ENCODE data around the gene GALNT2. TPM values are rescaled to one million over a fixed set of nuclear protein-coding genes. Genes with fewer than 3 reads are reported as not detected.

The GALNT2 gene
- polyA plus RNA-seq, 1 of the 3 experiments (the other 2 are of a cell fraction): 118 TPM

DNA sequence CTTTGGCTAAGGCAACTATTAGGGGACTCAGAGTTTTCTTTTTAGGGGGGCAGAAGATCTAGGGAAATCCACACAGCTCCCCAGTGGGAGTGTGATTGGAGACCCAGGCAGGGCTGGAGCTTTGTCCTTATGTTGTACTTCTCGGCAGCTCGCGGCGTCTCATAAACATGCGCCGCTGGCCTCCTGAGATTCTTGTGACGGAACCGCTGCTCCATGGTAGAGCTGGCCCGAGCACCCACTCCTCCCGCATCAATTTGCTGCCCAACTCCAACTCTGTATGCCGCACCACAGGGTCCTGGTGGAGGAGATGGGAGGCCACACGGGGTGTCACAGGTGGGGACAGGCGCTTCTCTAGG lies 143.9 kb downstream of the GALNT2 start:
- WGBS (ENCODE audit: low lambda C conversion rate): 100% methylated on average over 13 of the region's 13 CpGs

More for the DNA sequence above, 143.9 kb downstream of the GALNT2 start:
- Histone ChIP-seq H3K36me3 (replicated peaks in 1 of 2; ENCODE audit: control insufficient read depth in 1 of 2, insufficient read depth in 2 of 2, low read length in 1 of 2) (peaks cover 0 to 5% of the 10 kb centered on the region in 2 experiments), H3K27ac (ENCODE audit: low read depth in 2 of 2, low read length in 1 of 2) (peak overlapping the region in 1 of 2 experiments; percentile 49; a peak in 2 of 4 replicates), H3K4me2 (no peak overlapping the region), H4K20me1 (ENCODE audit: insufficient read depth) (peaks cover 11% of the 10 kb centered on the region; the same call in 1 of the 2 replicates), H2AFZ (ENCODE audit: low read depth) (no peak overlapping the region), H3K4me1 (ENCODE audit: control insufficient read depth in 1 of 2, insufficient read depth in 2 of 2, low read depth in 1 of 2, low read length in 1 of 2) (peaks cover 10 to 26% of the 10 kb centered on the region in 2 experiments; a peak in 3 of 4 replicates), H3K27me3 (ENCODE audit: insufficient read depth) (no peaks in the 10 kb centered on the region), H3F3A (replicated peaks; ENCODE audit: insufficient read depth) (peaks cover 3% of the 10 kb centered on the region), H3K9ac (no peak overlapping the region), H3K4me3 (ENCODE audit: low read depth in 2 of 2, low read length in 1 of 2) (no peak overlapping the region), H3K79me2 (ENCODE audit: insufficient read depth) (peaks cover 29% of the 10 kb centered on the region; the same call in 1 of the 2 replicates), H3K9me3 (no peaks in the 10 kb centered on the region), H3K9me2 (no peaks in the 10 kb centered on the region)
- no peak for DNase-seq
- ChIA-PET CTCF (interaction anchor here (1.2 kb wide), 1 partner anchor 10 kb away, joined by 3 read pairs; no protein-coding TSS in a partner anchor), POLR2A (interaction anchor here (0.6 kb wide), 1 partner anchor 65 kb away, joined by 3 read pairs; no protein-coding TSS in a partner anchor)
- TF ChIP-seq CHD2 (IDR thresholded peaks at IDR 0.05; ENCODE audit: low read length, partially characterized antibody) (no peak), POLR2AphosphoS5 (IDR thresholded peaks at IDR 0.05; ENCODE audit: low read depth, low read length) (no peak), PBX3 (IDR thresholded peaks at IDR 0.05) (no peak), USF2 (IDR thresholded peaks at IDR 0.05; ENCODE audit: borderline replicate concordance, low read depth, low read length) (no peak), RFX5 (IDR thresholded peaks at IDR 0.05; ENCODE audit: low read length) (no peak), GABPA (IDR thresholded peaks at IDR 0.05; ENCODE audit: low read depth) (no peak), TEAD4 (IDR thresholded peaks at IDR 0.05; ENCODE audit: borderline replicate concordance, insufficient read depth) (no peak), NFIC (IDR thresholded peaks at IDR 0.05; ENCODE audit: borderline replicate concordance) (no peak), MXI1 (IDR thresholded peaks at IDR 0.05; ENCODE audit: low read depth, low read length) (no peak), YY1 (IDR thresholded peaks at IDR 0.05; ENCODE audit: low read depth) (no peak), TAF1 (IDR thresholded peaks at IDR 0.05; ENCODE audit: borderline replicate concordance, low read depth, low read length) (no peak), EP300 (IDR thresholded peaks at IDR 0.05; ENCODE audit: borderline replicate concordance in 1 of 2, low read depth in 1 of 2, low read length in 1 of 2) (no peak), IRF3 (IDR thresholded peaks at IDR 0.05; ENCODE audit: low read depth, low read length) (no peak), RXRA (IDR thresholded peaks at IDR 0.05; ENCODE audit: borderline replicate concordance, low read depth) (no peak), TCF12 (IDR thresholded peaks at IDR 0.05) (no peak), SIN3A (IDR thresholded peaks at IDR 0.05; ENCODE audit: borderline replicate concordance, low read depth, low read length) (no peak), JUND (IDR thresholded peaks at IDR 0.05) (no peak)
- TF ChIP-seq, protein P1, sequence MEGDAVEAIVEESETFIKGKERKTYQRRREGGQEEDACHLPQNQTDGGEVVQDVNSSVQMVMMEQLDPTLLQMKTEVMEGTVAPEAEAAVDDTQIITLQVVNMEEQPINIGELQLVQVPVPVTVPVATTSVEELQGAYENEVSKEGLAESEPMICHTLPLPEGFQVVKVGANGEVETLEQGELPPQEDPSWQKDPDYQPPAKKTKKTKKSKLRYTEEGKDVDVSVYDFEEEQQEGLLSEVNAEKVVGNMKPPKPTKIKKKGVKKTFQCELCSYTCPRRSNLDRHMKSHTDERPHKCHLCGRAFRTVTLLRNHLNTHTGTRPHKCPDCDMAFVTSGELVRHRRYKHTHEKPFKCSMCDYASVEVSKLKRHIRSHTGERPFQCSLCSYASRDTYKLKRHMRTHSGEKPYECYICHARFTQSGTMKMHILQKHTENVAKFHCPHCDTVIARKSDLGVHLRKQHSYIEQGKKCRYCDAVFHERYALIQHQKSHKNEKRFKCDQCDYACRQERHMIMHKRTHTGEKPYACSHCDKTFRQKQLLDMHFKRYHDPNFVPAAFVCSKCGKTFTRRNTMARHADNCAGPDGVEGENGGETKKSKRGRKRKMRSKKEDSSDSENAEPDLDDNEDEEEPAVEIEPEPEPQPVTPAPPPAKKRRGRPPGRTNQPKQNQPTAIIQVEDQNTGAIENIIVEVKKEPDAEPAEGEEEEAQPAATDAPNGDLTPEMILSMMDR (IDR thresholded peaks at IDR 0.05): no peak
- TF ChIP-seq, protein P2, sequence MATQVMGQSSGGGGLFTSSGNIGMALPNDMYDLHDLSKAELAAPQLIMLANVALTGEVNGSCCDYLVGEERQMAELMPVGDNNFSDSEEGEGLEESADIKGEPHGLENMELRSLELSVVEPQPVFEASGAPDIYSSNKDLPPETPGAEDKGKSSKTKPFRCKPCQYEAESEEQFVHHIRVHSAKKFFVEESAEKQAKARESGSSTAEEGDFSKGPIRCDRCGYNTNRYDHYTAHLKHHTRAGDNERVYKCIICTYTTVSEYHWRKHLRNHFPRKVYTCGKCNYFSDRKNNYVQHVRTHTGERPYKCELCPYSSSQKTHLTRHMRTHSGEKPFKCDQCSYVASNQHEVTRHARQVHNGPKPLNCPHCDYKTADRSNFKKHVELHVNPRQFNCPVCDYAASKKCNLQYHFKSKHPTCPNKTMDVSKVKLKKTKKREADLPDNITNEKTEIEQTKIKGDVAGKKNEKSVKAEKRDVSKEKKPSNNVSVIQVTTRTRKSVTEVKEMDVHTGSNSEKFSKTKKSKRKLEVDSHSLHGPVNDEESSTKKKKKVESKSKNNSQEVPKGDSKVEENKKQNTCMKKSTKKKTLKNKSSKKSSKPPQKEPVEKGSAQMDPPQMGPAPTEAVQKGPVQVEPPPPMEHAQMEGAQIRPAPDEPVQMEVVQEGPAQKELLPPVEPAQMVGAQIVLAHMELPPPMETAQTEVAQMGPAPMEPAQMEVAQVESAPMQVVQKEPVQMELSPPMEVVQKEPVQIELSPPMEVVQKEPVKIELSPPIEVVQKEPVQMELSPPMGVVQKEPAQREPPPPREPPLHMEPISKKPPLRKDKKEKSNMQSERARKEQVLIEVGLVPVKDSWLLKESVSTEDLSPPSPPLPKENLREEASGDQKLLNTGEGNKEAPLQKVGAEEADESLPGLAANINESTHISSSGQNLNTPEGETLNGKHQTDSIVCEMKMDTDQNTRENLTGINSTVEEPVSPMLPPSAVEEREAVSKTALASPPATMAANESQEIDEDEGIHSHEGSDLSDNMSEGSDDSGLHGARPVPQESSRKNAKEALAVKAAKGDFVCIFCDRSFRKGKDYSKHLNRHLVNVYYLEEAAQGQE (IDR thresholded peaks at IDR 0.05; ENCODE audit: low read depth, low read length): no peak
